Smooth muscle cell (in vitro differentiated cells): ENCODE data around the gene ARID1B. TPM values are rescaled to one million over a fixed set of nuclear protein-coding genes. Genes with fewer than 3 reads are reported as not detected.
A peak's percentile ranks its signal among the peaks of the same experiment; 100 is the strongest.

ENCODE experiments used
- DNase-seq: peaks from one replicate; lab custom pipeline; 2025; ENCODE audit not compliant: unreplicated experiment; lab: John Stamatoyannopoulos, UW
- H2AFZ ChIP-seq: fragments of 200-600 bp; sonication (generic); 2 replicates; pipeline ENCODE4 v1.6.0; 2016; ENCODE audit warnings: antibody characterized with exemption, low read depth, mild to moderate bottlenecking
- H3F3A ChIP-seq: fragments of 200-600 bp; sonication (generic); 2 replicates; pipeline ENCODE4 v1.6.0; 2017; ENCODE audit warnings: antibody characterized with exemption, low read depth
- H3K27ac ChIP-seq: fragments of 200-600 bp; sonication (generic); 2 replicates; pipeline ENCODE4 v1.5.1; 2016; ENCODE audit warnings: low read depth, mild to moderate bottlenecking
- H3K27me3 ChIP-seq: fragments of 200-600 bp; sonication (generic); 2 replicates; pipeline ENCODE4 v1.6.1; 2016; ENCODE audit warnings: low read depth, mild to moderate bottlenecking
- H3K36me3 ChIP-seq: fragments of 200-600 bp; sonication (generic); 2 replicates; pipeline ENCODE4 v1.5.1; 2016; ENCODE audit warnings: low read depth
- H3K4me1 ChIP-seq: fragments of 200-600 bp; sonication (generic); 2 replicates; pipeline ENCODE4 v1.5.1; 2016; ENCODE audit warnings: low read depth
- H3K4me2 ChIP-seq: fragments of 200-600 bp; sonication (generic); 2 replicates; pipeline ENCODE4 v1.6.0; 2016; ENCODE audit warnings: mild to moderate bottlenecking
- H3K4me3 ChIP-seq: fragments of 200-600 bp; sonication (generic); 2 replicates; pipeline ENCODE4 v1.5.1; 2016; ENCODE audit warnings: mild to moderate bottlenecking
- H3K79me2 ChIP-seq: fragments of 200-600 bp; sonication (generic); 2 replicates; pipeline ENCODE4 v1.6.0; 2016; ENCODE audit warnings: low read depth, mild to moderate bottlenecking
- H3K9ac ChIP-seq: fragments of 200-600 bp; sonication (generic); 2 replicates; pipeline ENCODE4 v1.6.0; 2016; ENCODE audit warnings: low read depth
- H3K9me3 ChIP-seq: fragments of 200-600 bp; sonication (generic); replicated peaks from 2 replicates; pipeline ENCODE4 v1.5.1; 2016; ENCODE audit warnings: low read depth
- H4K20me1 ChIP-seq: fragments of 200-600 bp; sonication (generic); 2 replicates; pipeline ENCODE4 v1.6.0; 2016; ENCODE audit warnings: low read depth
- WGBS: methylation state at CpG from one replicate; pipeline ENCODE4 v1.1.7; 2016; ENCODE audit warnings: low lambda C conversion rate; 5-methylcytosine and 5-hydroxymethylcytosine counted together
- polyA plus RNA-seq: library from polyadenylated mRNA; unstranded; fragments of >200 nt; fragmentation: Nextera tagmentation; extraction: Ambion mirVana; gene quantifications from 2 replicates; pipeline ENCODE4 v1.2.1, GENCODE V29; 2016
- total RNA-seq: library from RNA; depleted of rRNA; stranded (reverse); fragments of >200 nt; gene quantifications from 2 replicates; pipeline ENCODE4 v1.2.3, GENCODE V29; 2014
- TF ChIP-seq, protein P1 (sequence below): fragments of 200-600 bp; sonication (generic); IDR thresholded peaks from 2 replicates; pipeline ENCODE4 v1.5.1; 2017; ENCODE audit warnings: borderline replicate concordance, mild to moderate bottlenecking, antibody characterized with exemption; ENCODE audit not compliant: insufficient read depth, poor library complexity, severe bottlenecking

ARID1B gene
- total and polyA plus RNA-seq, 2 experiments from 2014 or later: 30.1 to 65.4 TPM

DNA sequence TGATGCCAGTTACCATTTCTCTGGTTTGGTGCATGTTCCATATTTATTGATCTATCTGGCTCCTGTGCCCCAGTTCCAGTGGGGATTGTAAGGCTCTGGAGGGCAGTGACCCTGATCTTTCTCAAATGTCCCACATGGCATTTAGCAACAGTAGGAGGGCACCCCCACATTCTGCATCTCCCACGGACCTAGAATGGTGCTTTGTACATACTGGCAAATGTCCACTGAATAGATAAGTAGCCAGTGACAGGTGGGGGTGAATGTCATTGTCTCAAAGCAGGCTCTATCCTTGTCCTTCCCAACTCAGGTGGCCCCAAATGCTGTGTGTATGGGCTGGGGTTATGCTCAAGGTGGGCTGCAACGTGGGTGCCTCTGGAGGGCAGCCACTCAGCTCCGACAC is 462.0 kb downstream of the ARID1B start:
- Histone ChIP-seq H4K20me1 (no peaks in the 10 kb centered on the region), H3K79me2 (no peaks in the 10 kb centered on the region), H3K27ac (no peak overlapping the region), H3K4me3 (no peak overlapping the region), H3K27me3 (peaks cover 39% of the 10 kb centered on the region), H3K9me3 (no peaks in the 10 kb centered on the region), H3K36me3 (no peaks in the 10 kb centered on the region), H3K9ac (no peak overlapping the region), H3K4me2 (no peak overlapping the region), H3K4me1 (no peaks in the 10 kb centered on the region), H2AFZ (no peak overlapping the region), H3F3A (no peaks in the 10 kb centered on the region)
- WGBS: 88% methylated on average over 3 of the region's 3 CpGs
- DNase-seq: no peak
- TF ChIP-seq, protein P1, sequence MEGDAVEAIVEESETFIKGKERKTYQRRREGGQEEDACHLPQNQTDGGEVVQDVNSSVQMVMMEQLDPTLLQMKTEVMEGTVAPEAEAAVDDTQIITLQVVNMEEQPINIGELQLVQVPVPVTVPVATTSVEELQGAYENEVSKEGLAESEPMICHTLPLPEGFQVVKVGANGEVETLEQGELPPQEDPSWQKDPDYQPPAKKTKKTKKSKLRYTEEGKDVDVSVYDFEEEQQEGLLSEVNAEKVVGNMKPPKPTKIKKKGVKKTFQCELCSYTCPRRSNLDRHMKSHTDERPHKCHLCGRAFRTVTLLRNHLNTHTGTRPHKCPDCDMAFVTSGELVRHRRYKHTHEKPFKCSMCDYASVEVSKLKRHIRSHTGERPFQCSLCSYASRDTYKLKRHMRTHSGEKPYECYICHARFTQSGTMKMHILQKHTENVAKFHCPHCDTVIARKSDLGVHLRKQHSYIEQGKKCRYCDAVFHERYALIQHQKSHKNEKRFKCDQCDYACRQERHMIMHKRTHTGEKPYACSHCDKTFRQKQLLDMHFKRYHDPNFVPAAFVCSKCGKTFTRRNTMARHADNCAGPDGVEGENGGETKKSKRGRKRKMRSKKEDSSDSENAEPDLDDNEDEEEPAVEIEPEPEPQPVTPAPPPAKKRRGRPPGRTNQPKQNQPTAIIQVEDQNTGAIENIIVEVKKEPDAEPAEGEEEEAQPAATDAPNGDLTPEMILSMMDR: no peak

DNA sequence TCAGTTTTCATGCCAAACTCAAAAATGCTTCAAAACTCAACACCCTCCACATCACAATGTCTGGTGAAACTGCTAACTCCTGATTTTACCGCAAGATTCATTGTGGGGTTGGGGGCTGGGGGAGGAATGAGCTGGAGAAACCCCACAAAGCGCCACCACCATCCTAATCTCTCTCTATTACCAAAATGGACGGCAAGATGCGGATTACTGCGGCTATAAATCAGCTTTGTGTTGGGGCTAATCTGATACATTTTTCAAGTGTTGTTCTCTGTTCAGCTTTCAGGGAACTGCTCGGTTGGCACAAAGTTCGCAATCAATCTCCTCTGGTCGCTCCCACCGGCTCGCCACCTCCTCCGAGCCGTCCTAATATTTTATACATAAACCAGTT is 462.5 kb downstream of the ARID1B start:
- no peak overlapping the region for H3K9ac ChIP-seq
- no peaks in the 10 kb centered on the region for H3K36me3 ChIP-seq
- no peak overlapping the region for H2AFZ ChIP-seq
- no peak for DNase-seq
- no peaks in the 10 kb centered on the region for H3K79me2 ChIP-seq
- H3K27ac ChIP-seq: peak overlapping the region; percentile 0
- peaks cover 3% of the 10 kb centered on the region for H3K4me1 ChIP-seq
- H3F3A ChIP-seq: no peaks in the 10 kb centered on the region
- H3K4me2 ChIP-seq: peak overlapping the region; percentile 83
- H3K27me3 ChIP-seq: peaks cover 33% of the 10 kb centered on the region
- H3K4me3 ChIP-seq: peak overlapping the region; percentile 35
- WGBS: 60% methylated on average over 12 of the region's 12 CpGs
- no peaks in the 10 kb centered on the region for H4K20me1 ChIP-seq
- H3K9me3 ChIP-seq: no peaks in the 10 kb centered on the region
- TF ChIP-seq, protein P1: no peak

DNA sequence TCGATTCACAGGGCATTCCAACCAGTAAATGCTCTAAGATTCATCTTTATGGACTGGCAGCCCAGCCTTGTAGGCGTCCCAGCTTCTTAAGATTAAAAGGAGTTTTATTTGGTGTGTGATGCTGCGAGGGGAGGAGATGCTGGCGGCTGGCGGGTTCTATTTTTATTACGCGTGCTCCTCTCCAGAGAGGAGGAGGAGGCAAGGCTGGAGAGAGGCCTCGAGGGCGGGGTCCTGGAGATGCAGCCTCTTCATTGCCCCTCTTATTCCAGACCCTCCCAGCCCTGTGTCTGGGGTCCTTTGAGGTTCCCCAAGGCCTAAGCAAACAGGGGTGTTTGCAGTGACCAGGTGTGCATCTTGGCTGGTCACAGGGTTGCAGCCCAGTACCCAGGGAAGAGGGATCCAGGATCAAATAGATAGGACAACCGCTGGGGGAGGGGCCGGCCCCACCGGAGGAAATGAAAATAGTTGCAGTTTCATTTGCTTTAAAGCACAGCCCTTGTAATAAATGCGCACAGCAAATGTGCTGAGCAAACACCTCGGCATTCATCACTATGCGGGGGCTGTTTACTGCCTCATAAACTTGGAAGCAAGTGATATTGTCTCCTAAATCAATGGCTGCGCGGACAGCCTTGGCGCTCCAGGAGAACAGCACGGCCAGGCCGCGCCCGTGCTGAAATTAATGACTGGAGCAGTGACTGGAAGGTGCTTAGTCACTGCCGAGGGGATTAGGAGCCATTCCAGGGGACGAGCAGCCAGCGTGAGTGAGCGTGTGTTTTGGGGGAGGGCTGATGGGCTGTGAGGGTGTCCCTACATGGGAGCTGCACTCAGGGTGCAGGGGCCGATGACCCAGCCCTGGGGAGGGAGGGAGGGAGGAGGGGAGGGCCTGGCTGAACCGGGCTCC is 463.1 kb downstream of the ARID1B start:
- Histone ChIP-seq H2AFZ (no peak overlapping the region), H3K9ac (no peak overlapping the region), H3K27ac (peak overlapping the region; percentile 0), H3K27me3 (peaks cover 27% of the 10 kb centered on the region), H4K20me1 (no peaks in the 10 kb centered on the region), H3K4me3 (peak overlapping the region; percentile 35), H3F3A (no peaks in the 10 kb centered on the region), H3K4me1 (peaks cover 7% of the 10 kb centered on the region), H3K36me3 (no peaks in the 10 kb centered on the region), H3K9me3 (no peaks in the 10 kb centered on the region), H3K79me2 (no peaks in the 10 kb centered on the region), H3K4me2 (peak overlapping the region; percentile 83)
- TF ChIP-seq, protein P1: no peak
- WGBS: 28% methylated on average over 27 of the region's 28 CpGs
- peak; percentile 32 for DNase-seq
